NB4 (cell line): Measurements from ENCODE around the gene DCAF6.

Source experiments
- DNase-seq: peaks from one replicate; pipeline ENCODE4 v3.0.0; 2010; ENCODE audit warnings: low read depth
- H3K4me3 ChIP-seq: one replicate; pipeline ENCODE4 v1.5.1; 2011; ENCODE audit warnings: mild to moderate bottlenecking, low read depth, low read length, moderate library complexity
- MYC ChIP-seq: IDR thresholded peaks from 2 replicates; pipeline ENCODE4 v1.6.1; 2011; ENCODE audit warnings: low read depth, low read length
- POLR2A ChIP-seq: IDR thresholded peaks from 2 replicates; pipeline ENCODE4 v1.6.1; 2011; ENCODE audit warnings: mild to moderate bottlenecking; ENCODE audit not compliant: insufficient read length; ENCODE audit errors: extremely low read depth
- TF ChIP-seq, protein P1 (sequence below): IDR thresholded peaks from one replicate; pipeline ENCODE4 v1.5.1; 2012; ENCODE audit warnings: low read depth, low read length
- TF ChIP-seq, protein P2 (sequence below): IDR thresholded peaks from 2 replicates; pipeline ENCODE4 v1.6.1; 2011; ENCODE audit warnings: low read depth, low read length

Gene DCAF6

DNA sequence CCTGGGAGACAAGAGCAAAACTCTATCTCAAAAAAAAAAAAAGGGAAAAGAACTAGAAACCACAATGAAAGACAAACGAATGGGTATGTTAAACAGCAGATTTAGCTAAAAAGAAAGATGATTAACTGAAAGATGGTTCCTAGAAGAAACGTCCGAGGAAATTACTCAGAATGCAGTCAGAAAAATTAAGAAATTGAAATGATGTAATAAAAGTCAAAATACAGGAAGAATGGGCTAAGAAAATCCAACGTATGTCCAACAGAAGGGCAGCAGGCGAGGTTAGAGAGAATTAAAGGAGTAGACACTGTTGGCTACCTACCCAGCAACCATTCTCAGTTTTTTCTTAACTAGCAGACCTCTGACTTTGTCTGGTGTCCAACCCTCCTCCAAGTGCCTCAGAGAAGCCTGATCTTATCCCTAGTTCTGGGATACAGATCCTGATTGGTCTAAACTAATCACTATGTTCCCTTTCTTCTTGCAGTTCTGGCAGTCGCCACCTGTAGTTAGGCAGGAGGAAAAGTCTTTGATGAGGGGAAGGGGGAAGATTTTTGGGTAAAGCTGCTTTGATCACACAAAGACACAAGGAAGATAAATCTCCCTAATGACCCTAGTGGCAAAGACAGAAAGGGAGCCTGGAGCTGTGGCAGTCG is 174.5 kb downstream of the DCAF6 start:
- TF ChIP-seq POLR2A: no peak
- TF ChIP-seq, protein P1, sequence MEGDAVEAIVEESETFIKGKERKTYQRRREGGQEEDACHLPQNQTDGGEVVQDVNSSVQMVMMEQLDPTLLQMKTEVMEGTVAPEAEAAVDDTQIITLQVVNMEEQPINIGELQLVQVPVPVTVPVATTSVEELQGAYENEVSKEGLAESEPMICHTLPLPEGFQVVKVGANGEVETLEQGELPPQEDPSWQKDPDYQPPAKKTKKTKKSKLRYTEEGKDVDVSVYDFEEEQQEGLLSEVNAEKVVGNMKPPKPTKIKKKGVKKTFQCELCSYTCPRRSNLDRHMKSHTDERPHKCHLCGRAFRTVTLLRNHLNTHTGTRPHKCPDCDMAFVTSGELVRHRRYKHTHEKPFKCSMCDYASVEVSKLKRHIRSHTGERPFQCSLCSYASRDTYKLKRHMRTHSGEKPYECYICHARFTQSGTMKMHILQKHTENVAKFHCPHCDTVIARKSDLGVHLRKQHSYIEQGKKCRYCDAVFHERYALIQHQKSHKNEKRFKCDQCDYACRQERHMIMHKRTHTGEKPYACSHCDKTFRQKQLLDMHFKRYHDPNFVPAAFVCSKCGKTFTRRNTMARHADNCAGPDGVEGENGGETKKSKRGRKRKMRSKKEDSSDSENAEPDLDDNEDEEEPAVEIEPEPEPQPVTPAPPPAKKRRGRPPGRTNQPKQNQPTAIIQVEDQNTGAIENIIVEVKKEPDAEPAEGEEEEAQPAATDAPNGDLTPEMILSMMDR: no peak
- TF ChIP-seq, protein P2, sequence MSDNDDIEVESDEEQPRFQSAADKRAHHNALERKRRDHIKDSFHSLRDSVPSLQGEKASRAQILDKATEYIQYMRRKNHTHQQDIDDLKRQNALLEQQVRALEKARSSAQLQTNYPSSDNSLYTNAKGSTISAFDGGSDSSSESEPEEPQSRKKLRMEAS: no peak
- TF ChIP-seq MYC: no peak
- DNase-seq: no peak
- H3K4me3 ChIP-seq: no peak overlapping the region

GRCh38 chr1:168112673-168113305 is 176.3 kb downstream of the DCAF6 start:
- no peak overlapping the region for H3K4me3 ChIP-seq
- peak; percentile 29 for DNase-seq
- no peak for TF ChIP-seq MYC
- TF ChIP-seq POLR2A: no peak
- TF ChIP-seq, protein P1: no peak
- TF ChIP-seq, protein P2: no peak

GRCh38 chr1:168114845-168115244 is 178.4 kb downstream of the DCAF6 start:
- DNase-seq: no peak
- H3K4me3 ChIP-seq: no peak overlapping the region
- no peak for TF ChIP-seq MYC
- TF ChIP-seq, protein P2: no peak
- TF ChIP-seq POLR2A: no peak

DNA sequence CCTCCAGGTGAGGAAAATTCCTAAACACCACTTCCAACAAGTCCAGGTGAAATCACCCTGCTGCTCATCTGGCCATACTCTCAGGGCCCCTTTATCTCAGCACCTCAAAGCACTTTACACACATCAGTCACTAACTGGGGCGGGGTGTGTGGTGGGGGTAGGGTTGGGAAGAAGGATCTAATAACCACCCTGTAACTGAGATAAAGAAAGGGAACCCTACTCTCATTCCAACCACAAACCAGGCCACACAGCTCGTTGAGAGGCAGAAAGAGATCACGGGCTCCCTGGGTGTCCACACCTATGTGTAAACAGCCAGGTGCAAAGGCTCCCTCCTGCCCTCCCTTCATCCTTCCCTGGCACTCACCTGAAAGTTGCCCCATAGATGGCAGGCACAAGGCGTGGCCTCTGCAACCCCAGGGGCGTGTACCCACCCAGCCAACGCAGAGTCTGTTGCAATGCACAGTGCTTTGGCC is 179.9 kb downstream of the DCAF6 start:
- TF ChIP-seq POLR2A (no peak), MYC (no peak)
- TF ChIP-seq, protein P2: no peak
- TF ChIP-seq, protein P1: no peak
- DNase-seq: no peak
- H3K4me3 ChIP-seq: no peak overlapping the region

DNA sequence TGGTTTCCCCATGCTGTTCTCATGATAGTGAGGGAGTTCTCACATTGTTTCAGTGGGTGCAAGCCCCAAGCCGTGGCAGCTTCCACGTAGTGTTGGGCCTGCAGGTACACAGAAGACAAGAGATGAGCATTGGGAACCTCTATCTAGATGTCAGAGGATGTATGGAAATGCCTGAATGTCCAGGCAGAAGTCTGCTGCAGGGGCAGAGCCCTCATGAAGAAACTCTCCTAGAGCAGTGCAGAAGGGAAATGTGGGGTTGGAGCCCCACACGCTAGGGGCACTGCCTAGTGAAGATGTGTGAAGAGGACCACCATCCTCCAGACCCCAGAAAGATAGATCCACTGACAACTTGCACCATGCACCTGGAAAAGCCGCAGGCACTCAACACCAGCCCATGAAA is 183.3 kb downstream of the DCAF6 start:
- H3K4me3 ChIP-seq: no peak overlapping the region
- DNase-seq: no peak
- TF ChIP-seq MYC (no peak), POLR2A (no peak)
- TF ChIP-seq, protein P2: no peak
- TF ChIP-seq, protein P1: no peak

- TF ChIP-seq, protein P2: no peak
- TF ChIP-seq MYC (no peak), POLR2A (no peak)
- TF ChIP-seq, protein P1: no peak
- DNase-seq: no peak
- H3K4me3 ChIP-seq: no peak overlapping the region
Observed at GRCh38 chr1:168121401-168122011, 185.0 kb downstream of the DCAF6 start.
